NK-92 (cell line): ENCODE data around the gene KIF27.
"Not testable (repeated sequence)": the region's sequence is repeated elsewhere in the genome, so short reads cannot be mapped to it uniquely, and the experiment has no call there.

Experiments
- DNase-seq: peaks from one replicate; lab custom pipeline; 2025; ENCODE audit not compliant: unreplicated experiment; lab: John Stamatoyannopoulos, UW

KIF27 gene

GRCh38 chr9:83920927-83921707, at the start of gene KIF27:
KIF27 (minus strand) TSS chr9:83921432; CDS start chr9:83915591, 5,841 bp downstream.
- DNase-seq: peak; percentile 52

- no peak for DNase-seq
Observed at GRCh38 chr9:83969602-83970001, 48.4 kb upstream of the KIF27 start.

- no peak for DNase-seq
Observed at GRCh38 chr9:83967073-83967472, 45.8 kb upstream of the KIF27 start.

GRCh38 chr9:83966209-83966582, 45.0 kb upstream of the KIF27 start:
- DNase-seq: no peak

GRCh38 chr9:83965350-83966208, 44.3 kb upstream of the KIF27 start:
- no peak for DNase-seq

- no peak for DNase-seq
Observed at GRCh38 chr9:83964973-83965349, 43.7 kb upstream of the KIF27 start.

- no peak for DNase-seq
Observed at GRCh38 chr9:83962165-83962564, 40.9 kb upstream of the KIF27 start.

- DNase-seq: no peak
Observed at GRCh38 chr9:83960991-83961390, 39.8 kb upstream of the KIF27 start.

GRCh38 chr9:83959061-83959460, 37.8 kb upstream of the KIF27 start:
- no peak for DNase-seq

- DNase-seq: no peak
Observed at GRCh38 chr9:83957248-83957513, 35.9 kb upstream of the KIF27 start.

GRCh38 chr9:83956436-83957247, 35.4 kb upstream of the KIF27 start:
- no peak for DNase-seq

- no peak for DNase-seq
Observed at GRCh38 chr9:83956086-83956435, 34.8 kb upstream of the KIF27 start.

GRCh38 chr9:83948096-83948495, 26.9 kb upstream of the KIF27 start:
- not testable (repeated sequence) for DNase-seq

GRCh38 chr9:83940590-83941303, 19.5 kb upstream of the KIF27 start:
- no peak for DNase-seq

- DNase-seq: no peak
Observed at GRCh38 chr9:83937861-83938455, 16.7 kb upstream of the KIF27 start.

GRCh38 chr9:83936523-83936922, 15.3 kb upstream of the KIF27 start:
- no peak for DNase-seq

- no peak for DNase-seq
Observed at GRCh38 chr9:83935276-83935935, 14.2 kb upstream of the KIF27 start.

GRCh38 chr9:83934569-83935275, 13.5 kb upstream of the KIF27 start:
- no peak for DNase-seq

- no peak for DNase-seq
Observed at GRCh38 chr9:83933790-83934189, 12.6 kb upstream of the KIF27 start.

GRCh38 chr9:83932851-83933250, 11.6 kb upstream of the KIF27 start:
- no peak for DNase-seq
